Stimulated activated CD4-positive, alpha-beta T cell treated with anti-CD3 and anti-CD28 coated beads, TNF-alpha, amount 100 ng/mL, for 1 hour (primary cell): Measurements from ENCODE around the gene RBM20.

ENCODE experiments used
- DNase-seq, 3 donors: peaks; one replicate each; pipeline ENCODE4 v3.0.0-alpha.2; 2020; ENCODE audit warnings: low read depth in 3 of 3, low spot score in 1 of 3

Gene RBM20

GRCh38 chr10:110671788-110672579 lies 27.8 kb downstream of the RBM20 start:
- DNase-seq: peak in 2 of 3 donors; percentile 37 to 60

- DNase-seq: no peak
Measured at GRCh38 chr10:110672580-110672919, 28.4 kb downstream of the RBM20 start.

GRCh38 chr10:110676016-110676415 lies 31.9 kb downstream of the RBM20 start:
- no peak for DNase-seq

GRCh38 chr10:110679486-110680272 lies 35.5 kb downstream of the RBM20 start:
- no peak for DNase-seq

GRCh38 chr10:110680273-110681020 lies 36.3 kb downstream of the RBM20 start:
- no peak for DNase-seq

- no peak for DNase-seq
Measured at GRCh38 chr10:110681023-110681681, 37.0 kb downstream of the RBM20 start.

- no peak for DNase-seq
Measured at GRCh38 chr10:110682348-110682747, 38.2 kb downstream of the RBM20 start.

- DNase-seq: no peak
Measured at GRCh38 chr10:110684800-110685446, 40.8 kb downstream of the RBM20 start.

GRCh38 chr10:110686047-110686446 lies 41.9 kb downstream of the RBM20 start:
- no peak for DNase-seq

GRCh38 chr10:110686949-110687348 lies 42.8 kb downstream of the RBM20 start:
- DNase-seq: no peak

GRCh38 chr10:110687400-110687799 lies 43.3 kb downstream of the RBM20 start:
- DNase-seq: no peak

GRCh38 chr10:110691139-110691538 lies 47.0 kb downstream of the RBM20 start:
- no peak for DNase-seq

- DNase-seq: no peak
Measured at GRCh38 chr10:110694263-110694662, 50.1 kb downstream of the RBM20 start.

- no peak for DNase-seq
Measured at GRCh38 chr10:110694820-110695538, 50.8 kb downstream of the RBM20 start.

- DNase-seq: no peak
Measured at GRCh38 chr10:110695539-110695886, 51.4 kb downstream of the RBM20 start.

- no peak for DNase-seq
Measured at GRCh38 chr10:110696436-110696835, 52.3 kb downstream of the RBM20 start.

GRCh38 chr10:110698340-110698739 lies 54.2 kb downstream of the RBM20 start:
- no peak for DNase-seq

GRCh38 chr10:110698782-110699201 lies 54.7 kb downstream of the RBM20 start:
- no peak for DNase-seq

- no peak for DNase-seq
Measured at GRCh38 chr10:110699859-110700468, 55.8 kb downstream of the RBM20 start.
